IPS-15b (cell line): ENCODE data around the gene KRT72.

Source experiments
- H3K27me3 ChIP-seq: one replicate; pipeline ENCODE4 v1.6.1; 2013; ENCODE audit warnings: low read length; ENCODE audit not compliant: control insufficient read depth, insufficient read depth
- H3K36me3 ChIP-seq: one replicate; pipeline ENCODE4 v1.6.1; 2013; ENCODE audit warnings: low read length; ENCODE audit not compliant: control insufficient read depth, insufficient read depth
- H3K4me1 ChIP-seq: one replicate; pipeline ENCODE4 v1.6.1; 2013; ENCODE audit warnings: mild to moderate bottlenecking, low read length; ENCODE audit not compliant: control insufficient read depth, insufficient read depth
- H3K4me3 ChIP-seq: one replicate; pipeline ENCODE4 v1.5.1; 2013; ENCODE audit warnings: low read depth, low read length
- H3K9ac ChIP-seq: one replicate; pipeline ENCODE4 v1.6.1; 2013; ENCODE audit warnings: low read depth, mild to moderate bottlenecking, low read length
- H3K9me3 ChIP-seq: one replicate; pipeline ENCODE4 v1.6.1; 2013; ENCODE audit warnings: mild to moderate bottlenecking, low read length; ENCODE audit not compliant: control insufficient read depth, insufficient read depth

KRT72 gene

GRCh38 chr12:52628841-52629240, 27.6 kb upstream of the KRT72 start:
- Histone ChIP-seq H3K4me3 (no peak overlapping the region), H3K27me3 (no peaks in the 10 kb centered on the region), H3K36me3 (no peaks in the 10 kb centered on the region), H3K9me3 (no peaks in the 10 kb centered on the region), H3K9ac (no peak overlapping the region), H3K4me1 (no peaks in the 10 kb centered on the region)

GRCh38 chr12:52628111-52628507, 26.8 kb upstream of the KRT72 start:
- Histone ChIP-seq H3K36me3 (no peaks in the 10 kb centered on the region), H3K27me3 (no peaks in the 10 kb centered on the region), H3K9me3 (no peaks in the 10 kb centered on the region), H3K4me3 (no peak overlapping the region), H3K9ac (no peak overlapping the region), H3K4me1 (no peaks in the 10 kb centered on the region)

- Histone ChIP-seq H3K36me3 (no peaks in the 10 kb centered on the region), H3K4me1 (no peaks in the 10 kb centered on the region), H3K9ac (no peak overlapping the region), H3K4me3 (no peak overlapping the region), H3K9me3 (no peaks in the 10 kb centered on the region), H3K27me3 (no peaks in the 10 kb centered on the region)
Observed at GRCh38 chr12:52627395-52628110, 26.3 kb upstream of the KRT72 start.

- Histone ChIP-seq H3K9me3 (no peaks in the 10 kb centered on the region), H3K36me3 (no peaks in the 10 kb centered on the region), H3K27me3 (no peaks in the 10 kb centered on the region), H3K4me1 (no peaks in the 10 kb centered on the region), H3K4me3 (no peak overlapping the region), H3K9ac (no peak overlapping the region)
Observed at GRCh38 chr12:52622349-52622748, 21.1 kb upstream of the KRT72 start.

- no peaks in the 10 kb centered on the region for H3K36me3 ChIP-seq
- no peak overlapping the region for H3K4me3 ChIP-seq
- no peaks in the 10 kb centered on the region for H3K4me1 ChIP-seq
- H3K27me3 ChIP-seq: no peaks in the 10 kb centered on the region
- no peak overlapping the region for H3K9ac ChIP-seq
- H3K9me3 ChIP-seq: no peaks in the 10 kb centered on the region
Observed at GRCh38 chr12:52618866-52619265, 17.6 kb upstream of the KRT72 start.

- H3K9ac ChIP-seq: no peak within 1 kb of the TSS
- H3K36me3 ChIP-seq: no peaks in the 10 kb centered on the region
- H3K4me1 ChIP-seq: no peaks in the 10 kb centered on the region
- H3K4me3 ChIP-seq: no peak within 1 kb of the TSS
- no peaks in the 10 kb centered on the region for H3K9me3 ChIP-seq
- no peaks in the 10 kb centered on the region for H3K27me3 ChIP-seq
Observed at GRCh38 chr12:52618216-52618615, 17.0 kb upstream of the KRT72 start, which contains the start of gene KRT73. KRT73 (minus strand) TSS chr12:52618559; CDS start chr12:52618524, 35 bp downstream.

- Histone ChIP-seq H3K4me3 (no peak overlapping the region), H3K9me3 (no peaks in the 10 kb centered on the region), H3K4me1 (no peaks in the 10 kb centered on the region), H3K36me3 (no peaks in the 10 kb centered on the region), H3K27me3 (no peaks in the 10 kb centered on the region), H3K9ac (no peak overlapping the region)
Observed at GRCh38 chr12:52617403-52617785, 16.1 kb upstream of the KRT72 start.

GRCh38 chr12:52616680-52617402, 15.6 kb upstream of the KRT72 start:
- no peaks in the 10 kb centered on the region for H3K9me3 ChIP-seq
- H3K9ac ChIP-seq: no peak overlapping the region
- no peaks in the 10 kb centered on the region for H3K4me1 ChIP-seq
- no peak overlapping the region for H3K4me3 ChIP-seq
- no peaks in the 10 kb centered on the region for H3K36me3 ChIP-seq
- H3K27me3 ChIP-seq: no peaks in the 10 kb centered on the region

- H3K4me3 ChIP-seq: no peak overlapping the region
- no peaks in the 10 kb centered on the region for H3K4me1 ChIP-seq
- no peaks in the 10 kb centered on the region for H3K36me3 ChIP-seq
- H3K9ac ChIP-seq: no peak overlapping the region
- no peaks in the 10 kb centered on the region for H3K9me3 ChIP-seq
- H3K27me3 ChIP-seq: peaks cover 1% of the 10 kb centered on the region
Observed at GRCh38 chr12:52615912-52616311, 14.6 kb upstream of the KRT72 start.

- H3K9ac ChIP-seq: no peak overlapping the region
- no peaks in the 10 kb centered on the region for H3K9me3 ChIP-seq
- H3K27me3 ChIP-seq: peaks cover 5% of the 10 kb centered on the region
- peaks cover 2% of the 10 kb centered on the region for H3K4me1 ChIP-seq
- no peaks in the 10 kb centered on the region for H3K36me3 ChIP-seq
- no peak overlapping the region for H3K4me3 ChIP-seq
Observed at GRCh38 chr12:52615208-52615868, 14.1 kb upstream of the KRT72 start.

- Histone ChIP-seq H3K4me3 (no peak overlapping the region), H3K9me3 (no peaks in the 10 kb centered on the region), H3K9ac (no peak overlapping the region), H3K4me1 (peaks cover 2% of the 10 kb centered on the region), H3K27me3 (peaks cover 5% of the 10 kb centered on the region), H3K36me3 (no peaks in the 10 kb centered on the region)
Observed at GRCh38 chr12:52614381-52615207, 13.3 kb upstream of the KRT72 start.
